ENCODE measurements around the gene PLCB4. TPM values are rescaled to one million over a fixed set of nuclear protein-coding genes. Genes with fewer than 3 reads are reported as not detected.

Gene PLCB4
- total and polyA plus RNA-seq, 12 donors = 0.26 to 8.5 (median 2.8) TPM

- no peak overlapping the region for H3K4me3 ChIP-seq
- H3K36me3 ChIP-seq (replicated peaks in 1 of 2) = no peaks in the 10 kb centered on the region
- no peak for DNase-seq
- H3K9me3 ChIP-seq (replicated peaks in 1 of 3) = no peaks in the 10 kb centered on the region
- H3K27me3 ChIP-seq = no peaks in the 10 kb centered on the region
- H3K27ac ChIP-seq = no peak overlapping the region
- no peak for TF ChIP-seq POLR2A (IDR thresholded peaks at IDR 0.05)
- H3K4me1 ChIP-seq (replicated peaks in 1 of 2) = no peaks in the 10 kb centered on the region
- intact Hi-C loops (cut with DNase I) = no loop called here
Measured at GRCh38 chr20:9206486-9206885, 137.6 kb downstream of the PLCB4 start.

DNA sequence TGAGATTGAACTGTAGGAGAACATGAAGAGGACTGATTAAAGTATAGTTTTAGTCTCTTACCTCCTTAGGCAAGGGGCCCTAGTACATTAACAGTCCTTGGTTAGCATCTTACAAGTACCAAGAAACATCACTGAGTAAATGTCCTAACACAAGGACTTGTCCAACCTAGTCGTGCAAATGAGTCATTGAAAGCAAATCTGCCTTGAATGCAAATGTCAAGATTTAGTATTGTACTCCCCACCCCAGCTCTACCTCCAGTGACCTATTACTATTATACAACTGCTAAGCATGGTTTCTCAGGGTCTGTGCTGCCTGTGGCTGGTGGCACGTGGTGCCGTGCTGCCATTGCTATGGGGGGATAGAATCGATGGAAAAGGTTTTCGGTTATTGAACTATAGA lies 138.4 kb downstream of the PLCB4 start:
- Histone ChIP-seq H3K36me3 (replicated peaks in 1 of 2) (no peaks in the 10 kb centered on the region), H3K9me3 (replicated peaks in 1 of 3) (no peaks in the 10 kb centered on the region), H3K27ac (no peak overlapping the region), H3K4me1 (replicated peaks in 1 of 2) (no peaks in the 10 kb centered on the region), H3K4me3 (no peak overlapping the region), H3K27me3 (no peaks in the 10 kb centered on the region)
- no peak for DNase-seq
- intact Hi-C loops (cut with DNase I) = no loop called here
- TF ChIP-seq, protein P1, sequence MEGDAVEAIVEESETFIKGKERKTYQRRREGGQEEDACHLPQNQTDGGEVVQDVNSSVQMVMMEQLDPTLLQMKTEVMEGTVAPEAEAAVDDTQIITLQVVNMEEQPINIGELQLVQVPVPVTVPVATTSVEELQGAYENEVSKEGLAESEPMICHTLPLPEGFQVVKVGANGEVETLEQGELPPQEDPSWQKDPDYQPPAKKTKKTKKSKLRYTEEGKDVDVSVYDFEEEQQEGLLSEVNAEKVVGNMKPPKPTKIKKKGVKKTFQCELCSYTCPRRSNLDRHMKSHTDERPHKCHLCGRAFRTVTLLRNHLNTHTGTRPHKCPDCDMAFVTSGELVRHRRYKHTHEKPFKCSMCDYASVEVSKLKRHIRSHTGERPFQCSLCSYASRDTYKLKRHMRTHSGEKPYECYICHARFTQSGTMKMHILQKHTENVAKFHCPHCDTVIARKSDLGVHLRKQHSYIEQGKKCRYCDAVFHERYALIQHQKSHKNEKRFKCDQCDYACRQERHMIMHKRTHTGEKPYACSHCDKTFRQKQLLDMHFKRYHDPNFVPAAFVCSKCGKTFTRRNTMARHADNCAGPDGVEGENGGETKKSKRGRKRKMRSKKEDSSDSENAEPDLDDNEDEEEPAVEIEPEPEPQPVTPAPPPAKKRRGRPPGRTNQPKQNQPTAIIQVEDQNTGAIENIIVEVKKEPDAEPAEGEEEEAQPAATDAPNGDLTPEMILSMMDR (IDR thresholded peaks at IDR 0.05) = no peak
- TF ChIP-seq POLR2A (IDR thresholded peaks at IDR 0.05) = no peak
- WGBS, 4 donors = 84 to 92% (median 85%) methylated on average over 5 of the region's 5 CpGs

- Histone ChIP-seq H3K36me3 (replicated peaks in 1 of 2) (no peaks in the 10 kb centered on the region), H3K9me3 (replicated peaks in 1 of 3) (no peaks in the 10 kb centered on the region), H3K27ac (no peak overlapping the region), H3K4me1 (replicated peaks in 1 of 2) (no peaks in the 10 kb centered on the region), H3K4me3 (no peak overlapping the region), H3K27me3 (no peaks in the 10 kb centered on the region)
- DNase-seq = no peak
- intact Hi-C loops (cut with DNase I) = no loop called here
- TF ChIP-seq POLR2A (IDR thresholded peaks at IDR 0.05) = no peak
- TF ChIP-seq, protein P1 (IDR thresholded peaks at IDR 0.05) = no peak
- 76 to 93% (median 84%) methylated on average over 5 of the region's 5 CpGs for WGBS, 4 donors
Measured at GRCh38 chr20:9210356-9210755, 141.5 kb downstream of the PLCB4 start.

- WGBS, 4 donors = 60 to 74% (median 69%) methylated on average over 4 of the region's 4 CpGs
- TF ChIP-seq POLR2A (IDR thresholded peaks at IDR 0.05) = no peak
- TF ChIP-seq, protein P1 (IDR thresholded peaks at IDR 0.05) = no peak
- Histone ChIP-seq H3K4me1 (replicated peaks in 1 of 2) (no peaks in the 10 kb centered on the region), H3K9me3 (replicated peaks in 1 of 3) (no peaks in the 10 kb centered on the region), H3K27ac (no peak overlapping the region), H3K27me3 (no peaks in the 10 kb centered on the region), H3K4me3 (no peak overlapping the region), H3K36me3 (replicated peaks in 1 of 2) (no peaks in the 10 kb centered on the region)
- intact Hi-C loops (cut with DNase I) = no loop called here
- no peak for DNase-seq
Measured at GRCh38 chr20:9211016-9211760, 142.3 kb downstream of the PLCB4 start.

DNA sequence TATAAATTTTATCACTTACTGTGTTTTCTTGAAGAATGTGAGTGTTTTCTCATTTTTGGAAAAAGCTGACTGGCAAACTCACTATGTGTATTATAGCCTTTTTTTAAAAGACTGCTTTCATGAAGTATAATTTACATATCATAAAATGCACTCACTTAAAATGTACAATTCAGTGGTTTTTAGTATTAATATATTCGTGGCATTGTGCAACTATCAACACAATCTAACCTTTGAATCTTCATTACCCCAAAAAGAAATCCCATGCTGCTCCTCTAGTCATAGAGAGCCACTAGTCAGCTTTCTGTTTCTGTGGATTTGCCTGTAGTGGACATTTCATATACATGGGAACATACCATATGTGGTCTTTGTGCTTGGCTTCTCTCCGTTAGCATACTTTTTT lies 143.8 kb downstream of the PLCB4 start:
- H3K9me3 ChIP-seq (replicated peaks in 1 of 3) = no peaks in the 10 kb centered on the region
- DNase-seq = no peak
- 72 to 82% (median 76%) methylated on average over 2 of the region's 2 CpGs for WGBS, 4 donors
- peaks cover 0 to 4% of the 10 kb centered on the region in 2 donors for H3K4me1 ChIP-seq (replicated peaks in 1 of 2)
- intact Hi-C loops (cut with DNase I) = no loop called here
- no peak for TF ChIP-seq POLR2A (IDR thresholded peaks at IDR 0.05)
- TF ChIP-seq, protein P1 (IDR thresholded peaks at IDR 0.05) = no peak
- H3K4me3 ChIP-seq = no peak overlapping the region
- H3K27me3 ChIP-seq = no peaks in the 10 kb centered on the region
- no peak overlapping the region for H3K27ac ChIP-seq
- H3K36me3 ChIP-seq (replicated peaks in 1 of 2) = no peaks in the 10 kb centered on the region

Measured in adrenal gland (tissue), 12 donors.